ENCODE results near the gene DEDD2. TPM values are rescaled to one million over a fixed set of nuclear protein-coding genes. Genes with fewer than 3 reads are reported as not detected.

The DEDD2 gene
- total and polyA plus RNA-seq, 10 of the 15 experiments (the other 5 are each of a cell fraction or from before 2014, with no cell fraction given): 2.5 to 24.7 (median 17.6) TPM

GRCh38 chr19:42242069-42242511, 24.6 kb upstream of the DEDD2 start:
- peaks cover 17% of the 10 kb centered on the region for H3K4me1 ChIP-seq (ENCODE audit: control insufficient read depth, insufficient read depth, low read length)
- H3K36me3 ChIP-seq (ENCODE audit: control insufficient read depth in 2 of 2, insufficient read depth in 2 of 2, low read length in 1 of 2): peaks cover 0 to 4% of the 10 kb centered on the region in 2 experiments; a peak in 1 of 4 replicates
- H2AFZ ChIP-seq (ENCODE audit: control insufficient read depth, low read depth, low read length): no peak overlapping the region; the same call in none of the 2 replicates
- in situ Hi-C loops (cut with MboI) (no loop called here), intact Hi-C loops (cut with micrococcal nuclease; ENCODE audit: unreplicated experiment) (loop anchor here (2.0 to 5.0 kb wide), 2 partner anchors 21 to 110 kb away; partner anchors contain the start of genes POU2F2 and ZNF526)
- DNase-seq (ENCODE audit: low read depth, low spot score): no peak
- 1% methylated on average over 17 of the region's 49 CpGs for WGBS (ENCODE audit: insufficient coverage, insufficient replicate concordance, low lambda C conversion rate, missing lambda C conversion rate)
- TF ChIP-seq SMARCA5 (IDR thresholded peaks at IDR 0.05) (peak; percentile 93; the same call in 1 of the 2 replicates), NKRF (conservative IDR thresholded peaks at IDR 0.05) (peak; percentile 94), DPF2 (IDR thresholded peaks at IDR 0.05) (0 out of 2 replicates have a peak, but pooled peaks have one; percentile 71), MEF2A (IDR thresholded peaks at IDR 0.05; ENCODE audit: insufficient read depth, low read depth, low read length) (0 out of 2 replicates have a peak, but pooled peaks have one; percentile 19), LARP7 (IDR thresholded peaks at IDR 0.05) (0 out of 2 replicates have a peak, but pooled peaks have one; percentile 93), GATAD2B (conservative IDR thresholded peaks at IDR 0.05; ENCODE audit: low read depth) (peak; percentile 87), ZSCAN29 (IDR thresholded peaks at IDR 0.05) (peak; percentile 65; the same call in 1 of the 2 replicates), ZNF687 (IDR thresholded peaks at IDR 0.05) (no peak), BCLAF1 (IDR thresholded peaks at IDR 0.05) (0 out of 2 replicates have a peak, but pooled peaks have one; percentile 66), RB1 (IDR thresholded peaks at IDR 0.05; ENCODE audit: borderline replicate concordance) (no peak), FOXK2 (IDR thresholded peaks at IDR 0.05) (no peak)
- peak overlapping the region; percentile 98 for H3K4me2 ChIP-seq (ENCODE audit: control insufficient read depth, insufficient read depth)
- H3K9me3 ChIP-seq (replicated peaks; ENCODE audit: control insufficient read depth, insufficient read depth, low read length): no peaks in the 10 kb centered on the region
- ChIA-PET POLR2A (interaction anchor here (0.5 to 6.7 kb wide), 19 partner anchors 9 to 259 kb away, joined by 3 to 51 read pairs (median 6); partner anchors contain the start of genes CIC, ERF, POU2F2 and ZNF526), CTCF (interaction anchor here (1.3 to 6.7 kb wide), 11 partner anchors 10 to 160 kb away, joined by 3 to 111 read pairs (median 5); partner anchors contain the start of gene ZNF526), RAD21 (ENCODE audit: unreplicated experiment) (interaction anchor here (0.5 to 6.0 kb wide), 17 partner anchors 21 to 283 kb away, joined by 3 to 82 read pairs (median 5); partner anchors contain the start of genes CIC, DEDD2, POU2F2 and RABAC1), SMC1A (ENCODE audit: uncharacterized antibody, unreplicated experiment) (interaction anchor here (1.1 to 6.3 kb wide), 8 partner anchors 9 to 133 kb away, joined by 3 to 70 read pairs (median 5); no protein-coding TSS in a partner anchor)
- H3K27ac ChIP-seq (ENCODE audit: control insufficient read depth, insufficient read depth): peak overlapping the region; percentile 76
- H3K27me3 ChIP-seq (replicated peaks in 1 of 2; ENCODE audit: control insufficient read depth in 2 of 2, insufficient read depth in 2 of 2, low read length in 1 of 2): no peaks in the 10 kb centered on the region
- BruUV-seq (replicated peaks): no TSS peak
- ATAC-seq: no peak
- no peaks in the 10 kb centered on the region for H4K20me1 ChIP-seq (ENCODE audit: control insufficient read depth, insufficient read depth)
- no peak for FAIRE-seq
- H3K9ac ChIP-seq (ENCODE audit: control insufficient read depth, insufficient read depth, low read length): peak overlapping the region; percentile 96
- peaks cover 38% of the 10 kb centered on the region for H3K79me2 ChIP-seq (ENCODE audit: control insufficient read depth, insufficient read depth, low read length)
- peak overlapping the region; percentile 85 for H3K4me3 ChIP-seq

All from GM12878 (cell line).